ENCODE measurements around the gene ECE1. TPM values are rescaled to one million over a fixed set of nuclear protein-coding genes. Genes with fewer than 3 reads are reported as not detected.

Gene ECE1
- total RNA-seq, 2 experiments from 2014 or later: 80.9 to 82.3 TPM

- CTCF ChIA-PET: interaction anchor here (0.6 to 1.5 kb wide), 5 partner anchors 9 to 639 kb away, joined by 3 to 5 read pairs (median 4); no protein-coding TSS in a partner anchor
- POLR2A ChIA-PET: no interaction called here
Measured at GRCh38 chr1:21314743-21315396, 24.6 kb upstream of the ECE1 start.

- CTCF ChIA-PET: interaction anchor here (0.6 to 1.6 kb wide), 4 partner anchors 10 to 638 kb away, joined by 3 to 7 read pairs (median 4); no protein-coding TSS in a partner anchor
- POLR2A ChIA-PET: interaction anchor here (1.5 kb wide), 1 partner anchor 15 kb away, joined by 4 read pairs; no protein-coding TSS in a partner anchor
Measured at GRCh38 chr1:21313886-21314721, 23.8 kb upstream of the ECE1 start.

- POLR2A ChIA-PET: interaction anchor here (1.5 kb wide), 1 partner anchor 14 kb away, joined by 4 read pairs; no protein-coding TSS in a partner anchor
- CTCF ChIA-PET: interaction anchor here (0.6 to 1.6 kb wide), 2 partner anchors 11 to 78 kb away, joined by 4 to 7 read pairs; no protein-coding TSS in a partner anchor
Measured at GRCh38 chr1:21313203-21313885, 23.1 kb upstream of the ECE1 start.

GRCh38 chr1:21312407-21312992 lies 22.2 kb upstream of the ECE1 start:
- POLR2A ChIA-PET: interaction anchor here (1.5 kb wide), 1 partner anchor 13 kb away, joined by 4 read pairs; no protein-coding TSS in a partner anchor

GRCh38 chr1:21311016-21311415 lies 20.8 kb upstream of the ECE1 start:
- CTCF ChIA-PET: no interaction called here
- POLR2A ChIA-PET: no interaction called here

More at GRCh38 chr1:21312407-21312992, 22.2 kb upstream of the ECE1 start:
- CTCF ChIA-PET: interaction anchor here (1.6 kb wide), 1 partner anchor 12 kb away, joined by 7 read pairs; no protein-coding TSS in a partner anchor

GRCh38 chr1:21308847-21309652 lies 18.8 kb upstream of the ECE1 start:
- ChIA-PET POLR2A (no interaction called here), CTCF (interaction anchor here (1.2 kb wide), 1 partner anchor 25 kb away, joined by 3 read pairs; no protein-coding TSS in a partner anchor)

GRCh38 chr1:21308330-21308729 lies 18.1 kb upstream of the ECE1 start:
- CTCF ChIA-PET: interaction anchor here (1.2 kb wide), 1 partner anchor 26 kb away, joined by 3 read pairs; no protein-coding TSS in a partner anchor
- POLR2A ChIA-PET: no interaction called here

- POLR2A ChIA-PET: no interaction called here
- CTCF ChIA-PET: interaction anchor here (1.2 kb wide), 1 partner anchor 26 kb away, joined by 3 read pairs; no protein-coding TSS in a partner anchor
Measured at GRCh38 chr1:21307663-21308305, 17.5 kb upstream of the ECE1 start.

- CTCF ChIA-PET: no interaction called here
- POLR2A ChIA-PET: no interaction called here
Measured at GRCh38 chr1:21307210-21307609, 16.9 kb upstream of the ECE1 start.

- ChIA-PET POLR2A (no interaction called here), CTCF (interaction anchor here (1.2 to 1.4 kb wide), 2 partner anchors 11 to 51 kb away, joined by 3 to 4 read pairs; no protein-coding TSS in a partner anchor)
Measured at GRCh38 chr1:21305900-21306189, 15.6 kb upstream of the ECE1 start.

GRCh38 chr1:21305155-21305899 lies 15.1 kb upstream of the ECE1 start:
- ChIA-PET CTCF (interaction anchor here (1.2 to 1.4 kb wide), 2 partner anchors 10 to 50 kb away, joined by 3 to 4 read pairs; no protein-coding TSS in a partner anchor), POLR2A (no interaction called here)

- CTCF ChIA-PET: no interaction called here
- POLR2A ChIA-PET: no interaction called here
Measured at GRCh38 chr1:21304488-21304887, 14.2 kb upstream of the ECE1 start.

GRCh38 chr1:21302747-21303715 lies 12.8 kb upstream of the ECE1 start:
- ChIA-PET CTCF (interaction anchor here (1.0 to 2.6 kb wide), 2 partner anchors 48 kb away, joined by 3 to 6 read pairs; no protein-coding TSS in a partner anchor), POLR2A (no interaction called here)

GRCh38 chr1:21301794-21302440 lies 11.7 kb upstream of the ECE1 start:
- POLR2A ChIA-PET: no interaction called here
- CTCF ChIA-PET: interaction anchor here (0.7 to 2.6 kb wide), 3 partner anchors 47 to 694 kb away, joined by 3 to 6 read pairs (median 3); no protein-coding TSS in a partner anchor

- CTCF ChIA-PET: interaction anchor here (2.6 kb wide), 1 partner anchor 46 kb away, joined by 6 read pairs; no protein-coding TSS in a partner anchor
- POLR2A ChIA-PET: no interaction called here
Measured at GRCh38 chr1:21300774-21301173, 10.5 kb upstream of the ECE1 start.
